Measurements from ENCODE around the gene RALB. TPM values are rescaled to one million over a fixed set of nuclear protein-coding genes. Genes with fewer than 3 reads are reported as not detected.

RALB gene
- total and polyA plus RNA-seq, 2 of the 8 experiments (the other 6 are each of a cell fraction or from before 2014, with no cell fraction given) = 12.0 to 16.6 TPM

DNA sequence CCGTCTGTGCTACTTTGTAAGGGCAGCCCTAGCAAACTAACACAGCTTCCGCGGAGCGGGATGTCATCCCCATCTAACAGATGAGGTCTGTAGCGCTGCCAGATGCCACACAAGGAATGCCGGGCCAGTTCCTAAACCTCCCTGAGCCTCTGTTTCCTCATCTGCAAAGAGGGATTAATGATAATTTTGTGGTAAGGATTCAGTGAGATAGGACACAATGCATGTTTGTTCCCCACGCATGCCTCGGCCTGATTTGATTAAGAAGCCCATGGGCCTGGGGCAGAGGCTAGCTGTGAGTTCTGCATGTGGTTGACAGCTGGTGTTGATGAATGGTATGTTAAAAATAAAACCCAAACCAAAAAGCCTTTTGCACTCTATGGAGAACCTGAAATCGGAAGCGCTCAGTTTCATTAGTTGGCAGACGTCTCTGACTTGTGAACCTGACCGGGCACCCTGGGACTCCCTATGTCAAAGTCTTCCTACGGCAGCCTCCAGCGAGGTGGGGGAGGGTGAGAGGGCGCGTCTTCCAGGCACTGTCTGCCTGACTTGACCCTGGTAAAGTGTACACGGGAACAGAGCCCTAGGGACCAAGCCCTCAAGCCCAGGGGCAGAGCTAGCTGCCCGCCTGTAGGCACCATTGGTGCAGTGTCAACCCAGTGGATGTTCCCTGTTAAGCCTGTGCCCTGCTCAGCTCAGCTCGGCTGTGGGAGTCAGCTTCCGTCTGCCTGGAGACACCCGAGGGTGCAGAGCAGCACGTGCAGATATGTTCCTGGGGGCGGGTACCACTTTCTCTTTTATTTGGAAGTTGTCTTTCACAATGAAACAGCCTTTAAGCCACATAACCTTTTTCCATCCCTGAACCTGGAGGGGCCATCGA lies 78.5 kb downstream of the RALB start (continued):
- TF ChIP-seq CHD7 (IDR thresholded peaks at IDR 0.05; ENCODE audit: insufficient replicate concordance, low read length) (no peak), JUND (IDR thresholded peaks at IDR 0.05; ENCODE audit: low read length) (no peak), GABPA (IDR thresholded peaks at IDR 0.05; ENCODE audit: borderline replicate concordance, insufficient read depth, low read length) (no peak), CHD2 (IDR thresholded peaks at IDR 0.05; ENCODE audit: low read length) (no peak), CREB1 (IDR thresholded peaks at IDR 0.05) (no peak)
- TF ChIP-seq, protein P1, sequence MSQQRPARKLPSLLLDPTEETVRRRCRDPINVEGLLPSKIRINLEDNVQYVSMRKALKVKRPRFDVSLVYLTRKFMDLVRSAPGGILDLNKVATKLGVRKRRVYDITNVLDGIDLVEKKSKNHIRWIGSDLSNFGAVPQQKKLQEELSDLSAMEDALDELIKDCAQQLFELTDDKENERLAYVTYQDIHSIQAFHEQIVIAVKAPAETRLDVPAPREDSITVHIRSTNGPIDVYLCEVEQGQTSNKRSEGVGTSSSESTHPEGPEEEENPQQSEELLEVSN (IDR thresholded peaks at IDR 0.05) = no peak
- TF ChIP-seq, protein P2, sequence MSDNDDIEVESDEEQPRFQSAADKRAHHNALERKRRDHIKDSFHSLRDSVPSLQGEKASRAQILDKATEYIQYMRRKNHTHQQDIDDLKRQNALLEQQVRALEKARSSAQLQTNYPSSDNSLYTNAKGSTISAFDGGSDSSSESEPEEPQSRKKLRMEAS (IDR thresholded peaks at IDR 0.05) = no peak
- TF ChIP-seq, protein P3, sequence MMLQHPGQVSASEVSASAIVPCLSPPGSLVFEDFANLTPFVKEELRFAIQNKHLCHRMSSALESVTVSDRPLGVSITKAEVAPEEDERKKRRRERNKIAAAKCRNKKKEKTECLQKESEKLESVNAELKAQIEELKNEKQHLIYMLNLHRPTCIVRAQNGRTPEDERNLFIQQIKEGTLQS (IDR thresholded peaks at IDR 0.05; ENCODE audit: insufficient read depth, low read depth, low read length) = no peak
